OCI-LY7 (cell line): ENCODE measurements around the gene NXPE4. TPM values are rescaled to one million over a fixed set of nuclear protein-coding genes. Genes with fewer than 3 reads are reported as not detected.

Experiments used
- BruUV-seq: library from RNA; stranded (reverse); fragments of 400-500 nt; replicated peaks from 2 replicates; lab custom pipeline; 2021; lab: Mats Ljungman, UMichigan
- CTCF ChIA-PET: fragments of 300-600 bp; sonication (Branson Sonifier 250); formaldehyde crosslinking; loops from one replicate; lab custom pipeline; 2022; ENCODE audit warnings: antibody characterized with exemption; ENCODE audit not compliant: unreplicated experiment; lab: Charles Lee
- POLR2A ChIA-PET: fragments of 300-600 bp; sonication (Branson Sonifier 250); formaldehyde crosslinking; loops from one replicate; lab custom pipeline; 2022; ENCODE audit warnings: antibody characterized with exemption; lab: Charles Lee
- DNase-seq: peaks from one replicate; pipeline ENCODE4 v3.0.0-alpha.2; 2015; ENCODE audit warnings: low spot score
- H2AFZ ChIP-seq: fragments of 200-600 bp; sonication (generic), shearing (Covaris generic); 2 replicates; pipeline ENCODE4 v1.6.1; 2014; ENCODE audit warnings: mild to moderate bottlenecking, antibody characterized with exemption, low read length, moderate library complexity
- H3K27ac ChIP-seq: fragments of 200-600 bp; sonication (generic); 2 replicates; pipeline ENCODE4 v1.5.1; 2014; ENCODE audit warnings: mixed run types, low read depth, mild to moderate bottlenecking, moderate library complexity, low read length, inconsistent platforms; ENCODE audit not compliant: poor library complexity, severe bottlenecking
- H3K36me3 ChIP-seq: fragments of 200-600 bp; sonication (generic); 2 replicates; pipeline ENCODE4 v1.6.1; 2014; ENCODE audit warnings: mild to moderate bottlenecking, antibody characterized with exemption, low read length, moderate library complexity, mixed read lengths; ENCODE audit not compliant: insufficient read depth
- H3K4me1 ChIP-seq: fragments of 200-600 bp; sonication (generic); 2 replicates; pipeline ENCODE4 v1.5.1; 2014; ENCODE audit warnings: mild to moderate bottlenecking, low read length; ENCODE audit not compliant: insufficient read depth, poor library complexity, severe bottlenecking
- H3K4me2 ChIP-seq: fragments of 200-600 bp; sonication (generic); 2 replicates; pipeline ENCODE4 v1.6.1; 2014; ENCODE audit warnings: mild to moderate bottlenecking, low read length
- H3K4me3 ChIP-seq: fragments of 200-600 bp; sonication (generic); 2 replicates; pipeline ENCODE4 v1.5.1; 2014; ENCODE audit warnings: mild to moderate bottlenecking, low read depth, low read length; ENCODE audit not compliant: poor library complexity, severe bottlenecking
- H3K79me2 ChIP-seq: fragments of 200-600 bp; sonication (generic); 2 replicates; pipeline ENCODE4 v1.6.1; 2016; ENCODE audit warnings: low read depth, mild to moderate bottlenecking, low read length, moderate library complexity, mixed read lengths; ENCODE audit not compliant: insufficient read depth
- H3K9me2 ChIP-seq: fragments of 200-600 bp; sonication (generic); 2 replicates; pipeline ENCODE4 v1.6.1; 2016; ENCODE audit warnings: mild to moderate bottlenecking, low read length, mixed read lengths; ENCODE audit not compliant: insufficient read depth
- H3K9me3 ChIP-seq: fragments of 200-600 bp; sonication (generic); 2 replicates; pipeline ENCODE4 v1.6.1; 2014; ENCODE audit warnings: mild to moderate bottlenecking, mixed run types, low read length, mixed read lengths
- H4K20me1 ChIP-seq: fragments of 200-600 bp; sonication (generic); 2 replicates; pipeline ENCODE4 v1.6.1; 2014; ENCODE audit warnings: mild to moderate bottlenecking, antibody characterized with exemption, low read length, moderate library complexity, mixed read lengths; ENCODE audit not compliant: insufficient read depth
- CTCF ChIP-seq: fragments of 200-600 bp; sonication (generic); conservative IDR thresholded peaks from 2 replicates; pipeline ENCODE4 v1.5.1; 2014; ENCODE audit warnings: mild to moderate bottlenecking, antibody characterized with exemption, low read length, moderate library complexity, mixed read lengths
- EZH2phosphoT487 ChIP-seq: fragments of 200-600 bp; sonication (generic); IDR thresholded peaks from 2 replicates; pipeline ENCODE4 v1.6.1; 2018; ENCODE audit warnings: low read depth, borderline replicate concordance, mild to moderate bottlenecking, mixed run types, antibody characterized with exemption, low read length, moderate library complexity, mixed read lengths
- intact Hi-C: fragments of 100-400 bp; cut with micrococcal nuclease; formaldehyde crosslinking; loops from one replicate; pipeline ENCODE4 v1.10.0; 2022; ENCODE audit not compliant: unreplicated experiment
- total RNA-seq, 2 experiments: library from RNA; depleted of rRNA in 1 of 2; stranded (reverse); fragments of >200 nt in 1 of 2; shearing (Covaris generic) in 1 of 2; gene quantifications; 2 replicates each; pipeline ENCODE4 v1.2.3, GENCODE V29; 2014 to 2022

The NXPE4 gene
- total RNA-seq, 2 experiments from 2014 or later, result not detected

GRCh38 chr11:114569801-114570200 is 25.8 kb downstream of the NXPE4 start:
- no peak overlapping the region for H3K4me3 ChIP-seq
- TF ChIP-seq CTCF (no peak), EZH2phosphoT487 (no peak)
- intact Hi-C loops, result no loop called here
- H3K4me1 ChIP-seq, result no peaks in the 10 kb centered on the region
- H3K27ac ChIP-seq, result no peak overlapping the region
- no peaks in the 10 kb centered on the region for H3K9me3 ChIP-seq
- no TSS peak for BruUV-seq
- no peak overlapping the region for H2AFZ ChIP-seq
- no peaks in the 10 kb centered on the region for H4K20me1 ChIP-seq
- no peaks in the 10 kb centered on the region for H3K9me2 ChIP-seq
- H3K36me3 ChIP-seq, result no peaks in the 10 kb centered on the region
- H3K79me2 ChIP-seq, result no peaks in the 10 kb centered on the region
- DNase-seq, result no peak
- no peak overlapping the region for H3K4me2 ChIP-seq
- CTCF ChIA-PET, result no interaction called here
- POLR2A ChIA-PET, result no interaction called here

- Histone ChIP-seq H2AFZ (no peak overlapping the region), H3K4me3 (no peak overlapping the region), H3K9me3 (no peaks in the 10 kb centered on the region), H3K27ac (no peak overlapping the region), H4K20me1 (no peaks in the 10 kb centered on the region), H3K79me2 (no peaks in the 10 kb centered on the region), H3K9me2 (no peaks in the 10 kb centered on the region), H3K4me2 (no peak overlapping the region), H3K36me3 (no peaks in the 10 kb centered on the region), H3K4me1 (no peaks in the 10 kb centered on the region)
- POLR2A ChIA-PET, result no interaction called here
- BruUV-seq, result no TSS peak
- TF ChIP-seq EZH2phosphoT487 (no peak), CTCF (no peak)
- CTCF ChIA-PET, result no interaction called here
- intact Hi-C loops, result no loop called here
- no peak for DNase-seq
Observed at GRCh38 chr11:114566276-114566675, 29.3 kb downstream of the NXPE4 start.

GRCh38 chr11:114564831-114565230 is 30.8 kb downstream of the NXPE4 start:
- no TSS peak for BruUV-seq
- DNase-seq, result no peak
- no peaks in the 10 kb centered on the region for H3K79me2 ChIP-seq
- no peak for TF ChIP-seq CTCF
- TF ChIP-seq EZH2phosphoT487, result no peak
- no peak overlapping the region for H3K4me3 ChIP-seq
- no peak overlapping the region for H2AFZ ChIP-seq
- H3K27ac ChIP-seq, result no peak overlapping the region
- ChIA-PET POLR2A (interaction anchor here (0.7 kb wide), 1 partner anchor 10 kb away, joined by 3 read pairs; no protein-coding TSS in a partner anchor), CTCF (no interaction called here)
- H3K36me3 ChIP-seq, result no peaks in the 10 kb centered on the region
- no peaks in the 10 kb centered on the region for H3K9me2 ChIP-seq
- intact Hi-C loops, result no loop called here
- H3K9me3 ChIP-seq, result no peaks in the 10 kb centered on the region
- no peak overlapping the region for H3K4me2 ChIP-seq
- H3K4me1 ChIP-seq, result no peaks in the 10 kb centered on the region
- H4K20me1 ChIP-seq, result no peaks in the 10 kb centered on the region; the same call in 1 of the 2 replicates
